ENCODE measurements around the gene PLA2G15.

DNA sequence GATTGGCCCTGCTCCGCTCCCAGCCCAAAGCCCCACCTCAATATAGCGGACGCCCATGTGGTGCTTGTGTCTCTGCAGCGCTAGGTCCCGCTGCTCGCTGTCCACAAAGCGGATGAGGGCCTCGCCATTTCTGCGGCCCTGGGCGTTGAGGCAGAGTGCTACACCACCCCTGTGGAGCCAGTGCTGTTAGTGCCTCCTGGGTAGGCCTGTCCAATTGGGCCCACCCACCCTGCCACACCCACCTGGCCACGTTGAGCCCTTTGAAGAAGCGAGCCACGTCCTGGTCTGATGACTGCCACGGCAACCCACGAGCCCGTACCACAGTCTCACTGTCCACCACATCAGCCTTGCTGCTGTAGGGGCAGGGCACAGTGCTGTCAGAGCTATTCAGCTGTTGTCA, 12.8 kb upstream of the PLA2G15 start:
- TF ChIP-seq RCOR1 (IDR thresholded peaks at IDR 0.05; ENCODE audit: low read depth, low read length) (no peak), RFX5 (IDR thresholded peaks at IDR 0.05) (no peak), HDAC2 (IDR thresholded peaks at IDR 0.05) (no peak), BHLHE40 (IDR thresholded peaks at IDR 0.05; ENCODE audit: low read depth, low read length) (no peak), RAD21 (conservative IDR thresholded peaks at IDR 0.05 in 1 of 2, IDR thresholded peaks at IDR 0.05 in 1 of 2) (no peak), EP300 (IDR thresholded peaks at IDR 0.05) (no peak), POLR2A (IDR thresholded peaks at IDR 0.05; ENCODE audit: low read length) (no peak)
- TF ChIP-seq, protein P1, sequence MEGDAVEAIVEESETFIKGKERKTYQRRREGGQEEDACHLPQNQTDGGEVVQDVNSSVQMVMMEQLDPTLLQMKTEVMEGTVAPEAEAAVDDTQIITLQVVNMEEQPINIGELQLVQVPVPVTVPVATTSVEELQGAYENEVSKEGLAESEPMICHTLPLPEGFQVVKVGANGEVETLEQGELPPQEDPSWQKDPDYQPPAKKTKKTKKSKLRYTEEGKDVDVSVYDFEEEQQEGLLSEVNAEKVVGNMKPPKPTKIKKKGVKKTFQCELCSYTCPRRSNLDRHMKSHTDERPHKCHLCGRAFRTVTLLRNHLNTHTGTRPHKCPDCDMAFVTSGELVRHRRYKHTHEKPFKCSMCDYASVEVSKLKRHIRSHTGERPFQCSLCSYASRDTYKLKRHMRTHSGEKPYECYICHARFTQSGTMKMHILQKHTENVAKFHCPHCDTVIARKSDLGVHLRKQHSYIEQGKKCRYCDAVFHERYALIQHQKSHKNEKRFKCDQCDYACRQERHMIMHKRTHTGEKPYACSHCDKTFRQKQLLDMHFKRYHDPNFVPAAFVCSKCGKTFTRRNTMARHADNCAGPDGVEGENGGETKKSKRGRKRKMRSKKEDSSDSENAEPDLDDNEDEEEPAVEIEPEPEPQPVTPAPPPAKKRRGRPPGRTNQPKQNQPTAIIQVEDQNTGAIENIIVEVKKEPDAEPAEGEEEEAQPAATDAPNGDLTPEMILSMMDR (IDR thresholded peaks at IDR 0.05), result no peak
